NOMO-1 treated with dmso at 0.1 percent for 144 hours (cell line): ENCODE results near the gene NSG2.
"Not testable (repeated sequence)": the region's sequence is repeated elsewhere in the genome, so short reads cannot be mapped to it uniquely, and the experiment has no call there.

ENCODE experiments used
- DNase-seq: peaks from one replicate; lab custom pipeline; 2025; ENCODE audit not compliant: unreplicated experiment; lab: John Stamatoyannopoulos, UW

NSG2 gene

DNA sequence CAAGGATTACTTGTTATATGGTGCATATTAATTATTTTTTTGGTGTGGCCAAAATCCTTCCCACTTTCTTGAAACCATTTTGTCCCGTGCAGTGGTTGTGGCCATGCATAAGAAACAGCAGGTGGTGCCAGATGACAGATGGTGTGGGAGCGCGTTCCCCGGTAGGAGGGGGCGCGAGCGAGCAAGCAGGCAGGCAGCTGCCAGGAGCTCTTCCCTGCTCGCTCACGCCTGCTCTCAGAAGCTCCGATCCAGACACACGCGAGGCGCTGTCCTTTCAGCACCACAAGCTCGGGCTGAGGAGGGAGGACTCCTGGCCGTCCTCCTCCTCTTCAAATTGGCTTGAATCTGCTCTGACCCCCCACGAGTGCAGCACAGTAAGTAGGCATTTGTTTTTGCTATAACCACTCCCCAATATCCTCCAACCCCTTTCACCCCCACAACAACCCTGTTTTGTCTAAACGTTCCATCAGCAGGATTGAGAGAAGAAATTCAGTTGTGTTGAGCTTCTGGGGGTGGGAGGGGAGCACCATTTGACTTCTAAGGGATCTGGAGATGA lies at the start of gene NSG2:
Gene NSG2, plus strand, starts transcription at position 237 of the 556 bp plus-strand sequence. CDS start 1,050 bp downstream, outside the sequence.
- DNase-seq, result peak; percentile 60

DNA sequence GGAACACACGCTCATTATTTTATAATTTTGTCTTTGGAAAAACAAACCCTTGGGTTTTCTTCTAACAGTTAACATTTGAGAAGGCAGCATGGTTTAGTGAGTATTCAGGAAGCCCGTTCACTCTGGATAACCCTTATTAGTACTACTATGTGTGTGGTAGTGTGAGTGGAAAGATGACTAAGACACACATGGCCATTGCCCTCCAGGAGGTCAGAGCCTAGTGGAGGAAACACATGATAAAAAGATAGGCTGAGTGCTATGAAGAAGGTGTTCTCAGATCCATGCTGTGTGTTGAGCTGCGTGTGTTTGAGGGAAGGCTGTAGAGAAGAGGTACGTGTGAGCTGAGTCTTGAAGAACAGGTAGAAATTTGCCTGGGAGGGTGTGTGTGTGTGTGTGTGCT lies 48.2 kb upstream of the NSG2 start:
- no peak for DNase-seq

DNA sequence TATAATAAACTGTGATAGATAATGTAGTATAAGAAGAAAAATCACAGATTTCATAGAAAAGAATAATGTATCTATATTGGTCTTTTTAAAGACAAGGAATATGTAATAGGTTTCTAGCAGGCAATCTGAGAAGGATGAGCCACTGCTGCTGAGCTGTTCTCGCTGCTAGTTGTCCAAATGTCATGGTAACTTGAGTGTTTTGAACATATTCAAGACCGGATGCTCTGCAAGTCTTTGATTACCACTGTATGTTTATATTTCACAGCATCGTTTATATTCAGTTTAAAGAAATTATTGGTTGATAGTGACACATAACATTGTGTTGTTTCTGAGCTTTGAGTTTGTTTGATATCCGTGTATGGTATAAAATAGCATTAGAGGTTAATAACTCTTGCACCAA lies 47.0 kb upstream of the NSG2 start:
- no peak for DNase-seq

DNA sequence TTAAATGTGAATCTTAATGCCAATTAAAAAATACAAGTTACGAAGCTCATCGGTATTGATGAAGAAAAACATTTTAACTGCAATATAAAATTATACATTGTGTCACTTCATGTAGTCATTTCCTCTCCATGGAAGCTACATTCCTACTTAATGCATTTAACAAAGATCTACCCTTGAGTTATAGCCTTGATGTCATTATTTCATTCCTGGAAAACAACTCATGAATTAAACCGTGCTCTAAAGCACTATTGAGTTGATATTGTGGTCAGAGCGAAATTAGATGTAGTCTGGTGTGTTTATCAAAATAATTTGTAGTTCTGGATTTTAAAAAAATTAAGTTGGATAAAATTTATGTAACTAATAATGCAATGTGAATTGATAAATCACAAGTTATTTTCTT lies 45.4 kb upstream of the NSG2 start:
- no peak for DNase-seq

DNA sequence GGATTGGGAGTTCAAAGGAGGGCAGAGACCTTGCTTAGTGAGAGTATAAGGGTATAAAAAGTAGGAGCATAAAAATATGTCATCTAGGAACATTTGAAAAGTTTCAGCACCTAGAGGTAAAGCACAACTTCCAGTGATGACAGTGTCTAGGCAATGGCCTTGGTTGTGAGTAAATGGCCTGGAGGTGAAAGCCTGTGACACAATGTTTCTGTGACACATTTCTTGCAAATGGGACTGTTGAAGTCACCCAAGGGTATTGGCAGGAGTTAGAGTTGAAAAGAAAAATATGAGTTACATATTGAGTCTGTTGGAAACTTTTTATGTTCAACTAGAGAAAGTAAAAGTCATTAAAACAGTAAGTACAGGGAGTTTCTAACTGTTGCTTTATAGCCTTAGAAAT lies 41.7 kb upstream of the NSG2 start:
- no peak for DNase-seq

DNA sequence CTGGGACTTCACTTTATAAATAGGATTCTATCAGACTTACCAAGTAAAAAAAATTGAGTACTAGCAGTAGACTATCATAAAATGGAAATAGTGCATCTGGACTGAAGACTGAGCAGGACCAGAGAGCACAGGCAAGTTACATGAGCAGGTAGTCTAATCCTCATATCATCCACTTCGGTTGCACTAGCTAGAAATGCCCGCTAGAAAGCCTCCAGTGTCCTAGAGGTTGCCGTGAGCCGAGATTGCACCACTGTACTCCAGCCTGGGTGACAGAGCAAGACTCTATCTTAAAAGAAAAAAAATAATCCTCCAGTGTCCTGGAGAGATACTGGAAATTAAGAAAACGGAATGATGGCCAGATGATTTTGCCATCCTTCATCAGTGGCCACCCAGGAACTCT lies 36.6 kb upstream of the NSG2 start:
- DNase-seq, result no peak

DNA sequence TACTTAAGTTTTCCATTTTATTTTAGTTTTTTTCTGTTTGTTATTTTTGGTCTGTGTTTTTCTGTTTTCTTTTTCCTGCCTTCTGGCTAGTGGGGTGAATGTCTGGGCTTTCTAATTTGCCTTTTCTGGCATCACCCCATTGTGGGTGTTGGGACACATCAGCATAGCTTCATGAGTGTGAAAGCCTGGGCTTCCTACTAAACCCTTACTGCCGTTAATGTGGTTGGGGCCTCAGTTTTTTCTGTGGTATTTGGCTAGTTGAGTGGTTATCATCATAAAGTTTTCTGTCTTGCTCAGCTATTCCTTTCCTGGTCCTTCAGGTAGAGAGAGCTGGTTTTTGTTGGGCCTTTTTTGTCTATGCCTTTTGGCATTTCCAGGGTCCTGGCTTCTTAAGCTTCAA lies 35.1 kb upstream of the NSG2 start:
- DNase-seq, result no peak

DNA sequence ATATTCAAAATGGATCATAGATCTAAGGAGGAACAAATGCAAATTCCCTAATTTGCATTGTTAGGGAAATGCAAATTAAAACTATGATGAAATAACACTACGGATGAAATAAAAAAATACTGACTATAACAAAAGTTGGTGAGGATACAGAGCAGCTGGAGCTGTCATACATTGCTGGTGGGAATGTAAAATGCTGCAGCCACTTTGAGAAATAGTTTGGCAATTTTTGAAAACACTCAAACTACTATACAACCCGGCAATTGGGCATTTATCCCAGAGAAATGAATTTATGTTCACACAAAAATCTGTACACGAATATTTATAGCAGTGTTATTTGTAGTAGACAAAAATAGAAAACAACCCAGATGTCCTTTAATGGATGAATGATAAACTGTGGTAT lies 34.1 kb upstream of the NSG2 start:
- no peak for DNase-seq

DNA sequence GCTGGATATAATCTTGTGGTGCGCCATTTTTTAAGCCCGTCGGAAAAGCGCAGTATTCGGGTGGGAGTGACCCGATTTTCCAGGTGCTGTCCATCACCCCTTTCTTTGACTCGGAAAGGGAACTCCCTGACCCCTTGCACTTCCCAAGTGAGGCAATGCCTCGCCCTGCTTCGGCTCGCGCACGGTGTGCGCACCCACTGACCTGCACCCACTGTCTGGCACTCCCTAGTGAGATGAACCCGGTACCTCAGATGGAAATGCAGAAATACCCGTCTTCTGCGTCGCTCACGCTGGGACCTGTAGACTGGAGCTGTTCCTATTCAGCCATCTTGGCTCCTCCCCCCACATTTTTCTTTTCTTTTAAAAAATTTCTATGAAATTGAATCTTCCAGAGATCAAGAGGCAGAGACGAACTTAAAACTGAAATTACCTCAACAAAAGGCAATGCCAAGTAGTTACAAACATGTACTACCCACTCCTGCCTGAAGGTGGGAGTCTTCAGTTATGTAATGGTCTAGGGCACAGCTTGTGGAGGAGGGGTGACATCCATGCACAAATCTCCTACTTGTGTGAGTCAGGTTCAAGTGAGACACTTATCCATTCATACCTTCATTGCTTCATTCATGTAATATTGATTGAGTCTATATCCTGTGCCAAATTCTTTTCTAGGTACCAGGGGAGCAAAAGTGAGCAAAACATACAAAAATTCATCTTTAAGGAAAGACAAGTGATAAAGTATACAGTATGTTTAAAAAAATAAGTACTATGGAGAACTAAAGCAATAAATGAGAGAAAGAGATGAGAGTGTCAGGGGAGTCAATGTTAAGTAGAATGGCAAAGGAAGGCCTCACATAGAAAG lies 25.2 kb upstream of the NSG2 start:
- not testable (repeated sequence) for DNase-seq

DNA sequence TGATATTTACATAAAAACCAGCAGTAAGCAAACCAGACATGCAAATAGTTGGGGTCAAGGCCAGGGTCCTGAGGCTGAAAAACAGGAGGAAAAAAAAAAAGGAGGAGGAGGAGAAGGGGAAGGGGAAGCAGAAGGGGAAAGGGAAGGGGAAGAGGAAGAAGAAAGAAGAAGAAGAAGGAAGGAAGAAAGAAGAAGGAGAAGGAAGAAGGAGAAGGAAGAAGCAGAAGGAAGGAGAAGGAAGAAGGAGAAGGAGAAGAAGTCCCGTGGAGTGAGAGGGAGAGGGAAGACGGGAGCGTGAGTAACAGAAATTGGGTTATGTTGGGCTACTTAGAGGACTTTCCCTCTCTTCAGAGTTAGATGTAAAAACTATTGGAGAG lies 24.6 kb upstream of the NSG2 start:
- DNase-seq, result no peak

DNA sequence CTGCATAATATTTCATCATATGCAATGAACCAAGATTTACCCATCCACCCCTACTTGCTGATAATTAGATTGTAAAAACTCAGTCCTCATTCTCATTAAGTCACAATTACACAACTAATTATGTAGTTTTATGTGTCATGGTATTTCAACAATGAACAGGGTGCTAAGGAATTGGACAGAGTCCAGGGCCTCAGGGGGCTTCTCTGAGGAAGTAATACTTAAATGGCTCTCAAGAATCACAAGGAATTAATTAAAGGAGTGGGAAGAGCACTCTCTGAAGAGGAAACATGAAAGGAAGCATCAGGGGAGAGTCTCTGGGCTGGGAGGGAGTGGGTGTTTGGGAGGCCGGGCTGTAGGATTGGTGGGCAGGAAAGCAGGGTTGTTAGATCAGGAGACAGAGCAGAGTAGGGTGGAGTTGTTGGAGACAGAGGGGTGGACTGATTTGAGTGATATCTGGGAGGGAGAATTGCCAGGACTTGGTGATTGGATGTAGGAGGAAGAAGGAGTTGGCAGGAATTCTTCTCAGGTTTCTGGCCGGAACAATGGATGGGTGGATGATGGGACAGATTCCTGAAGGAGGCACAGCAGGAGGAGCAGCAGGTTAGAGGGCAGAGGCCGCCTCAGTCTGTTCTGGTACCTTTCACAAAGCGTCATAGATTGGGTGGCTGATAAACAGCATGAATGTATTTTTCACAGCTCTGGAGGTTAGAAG lies 23.0 kb upstream of the NSG2 start:
- no peak for DNase-seq

DNA sequence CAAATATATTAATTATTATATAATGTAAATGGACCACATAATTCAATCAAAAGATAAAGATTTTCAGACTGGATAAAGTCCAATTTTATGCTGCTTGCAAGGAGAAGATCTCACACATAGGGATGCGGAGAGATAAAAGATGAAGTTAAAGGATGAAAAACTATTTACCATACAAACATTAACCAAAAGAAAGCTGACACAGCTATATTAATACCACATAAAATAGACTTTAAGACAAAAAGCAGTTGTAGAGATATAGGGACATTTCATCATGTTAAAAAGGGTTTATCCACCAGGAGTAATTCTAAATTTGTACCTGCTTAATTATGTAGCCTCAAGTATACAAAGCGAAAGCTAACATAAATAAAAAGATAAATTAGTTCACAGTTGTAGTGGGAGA lies 15.2 kb upstream of the NSG2 start:
- no peak for DNase-seq

DNA sequence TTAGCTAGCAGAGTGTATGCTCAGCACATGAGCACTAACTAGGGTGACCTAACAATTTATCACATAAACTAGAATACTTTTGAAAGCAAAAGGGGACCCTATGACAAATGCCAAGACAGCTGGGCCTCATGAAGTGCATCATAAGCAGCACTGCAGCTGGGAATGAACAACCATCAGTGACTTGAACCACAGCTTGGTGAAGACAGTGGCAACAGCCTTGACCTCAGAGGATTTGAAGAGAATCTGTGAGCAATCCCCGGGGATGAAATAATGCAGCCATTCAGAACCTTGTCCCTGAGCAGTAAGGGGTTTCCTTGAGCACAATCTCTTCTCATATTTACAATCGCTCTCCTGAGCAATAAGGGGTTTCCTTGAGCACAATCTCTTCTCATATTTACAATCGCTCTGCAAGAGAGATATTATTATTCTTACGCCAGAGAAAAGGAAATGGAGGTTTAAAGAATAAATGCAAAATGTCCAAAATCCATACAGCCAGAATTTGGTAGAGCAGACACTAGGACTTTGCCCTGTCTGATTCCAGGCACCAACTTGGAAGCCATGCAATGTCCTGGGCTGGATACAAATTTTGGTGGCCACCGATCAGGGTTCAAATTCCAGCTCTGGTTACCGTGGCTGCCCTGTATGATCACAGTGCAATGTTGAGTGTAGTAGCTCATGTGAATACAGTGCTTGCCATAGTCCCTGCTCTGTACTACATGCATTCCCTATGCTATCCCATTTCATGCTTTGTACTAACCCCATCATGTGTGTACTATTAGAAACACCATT lies 846 bp upstream of the NSG2 start:
- no peak for DNase-seq

DNA sequence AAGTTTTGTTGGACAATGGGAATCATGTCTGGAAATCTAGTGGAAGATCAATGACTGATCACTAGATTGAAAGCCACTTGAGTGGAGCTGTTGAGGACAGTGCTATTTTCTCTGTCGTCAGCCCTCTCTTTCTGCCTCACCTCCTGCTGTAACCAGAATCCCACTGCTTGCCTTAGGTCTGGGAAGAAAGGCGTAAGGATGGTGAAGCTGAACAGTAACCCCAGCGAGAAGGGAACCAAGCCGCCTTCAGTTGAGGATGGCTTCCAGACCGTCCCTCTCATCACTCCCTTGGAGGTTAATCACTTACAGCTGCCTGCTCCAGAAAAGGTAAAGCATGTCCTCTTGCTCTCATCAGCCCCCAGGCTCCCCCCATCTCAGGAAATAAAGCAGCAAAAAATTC lies 1.1 kb downstream of the NSG2 start:
- no peak for DNase-seq

DNA sequence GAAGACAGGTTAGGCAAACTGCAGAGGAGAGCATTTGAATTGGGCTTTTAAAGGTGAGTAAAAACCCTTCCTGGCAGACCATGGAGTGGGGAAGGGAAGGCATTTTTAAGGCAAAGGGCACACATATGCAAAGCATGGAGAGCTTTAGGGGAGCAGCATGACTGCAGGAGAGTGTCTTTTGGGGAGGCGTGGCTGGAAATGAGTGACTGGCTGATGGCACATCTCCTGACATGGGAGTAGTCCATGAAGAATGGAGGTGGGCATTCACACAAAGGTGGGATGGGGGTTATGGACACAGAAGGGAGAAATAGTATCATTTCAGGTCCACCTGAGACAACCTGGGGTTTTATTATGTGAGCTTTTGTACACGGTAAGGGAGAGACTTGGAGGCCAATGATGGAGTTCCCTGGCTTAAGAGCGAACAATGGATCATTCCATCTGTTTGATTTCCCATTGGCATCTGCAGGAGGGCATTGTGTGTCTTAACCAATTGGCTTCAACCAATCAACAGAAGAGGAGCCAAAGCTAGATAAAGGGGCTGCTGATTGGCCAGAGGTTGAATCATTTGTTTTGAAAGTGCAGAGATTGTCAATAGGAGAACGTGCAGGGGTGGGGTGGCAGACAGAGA lies 2.1 kb downstream of the NSG2 start:
- no peak for DNase-seq

DNA sequence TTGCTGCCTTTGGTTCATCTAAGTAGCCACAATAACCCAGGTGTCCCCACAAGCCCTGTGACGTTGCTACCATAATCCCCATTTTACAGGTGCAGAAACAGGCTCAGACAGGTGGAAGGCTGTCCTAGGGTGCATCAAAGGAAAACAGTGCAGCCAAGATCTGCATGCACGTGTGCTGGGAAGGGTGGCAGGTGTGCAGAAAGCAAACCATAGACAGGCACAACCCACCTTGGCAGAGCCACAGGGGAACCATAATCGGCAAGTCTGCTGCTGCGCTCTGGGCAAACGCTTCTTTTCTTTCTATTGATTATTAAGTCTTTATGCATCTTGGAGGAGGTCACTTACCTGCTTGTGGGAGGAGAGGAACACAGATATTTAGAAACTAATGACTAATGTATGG lies 7.1 kb downstream of the NSG2 start:
- DNase-seq, result no peak

DNA sequence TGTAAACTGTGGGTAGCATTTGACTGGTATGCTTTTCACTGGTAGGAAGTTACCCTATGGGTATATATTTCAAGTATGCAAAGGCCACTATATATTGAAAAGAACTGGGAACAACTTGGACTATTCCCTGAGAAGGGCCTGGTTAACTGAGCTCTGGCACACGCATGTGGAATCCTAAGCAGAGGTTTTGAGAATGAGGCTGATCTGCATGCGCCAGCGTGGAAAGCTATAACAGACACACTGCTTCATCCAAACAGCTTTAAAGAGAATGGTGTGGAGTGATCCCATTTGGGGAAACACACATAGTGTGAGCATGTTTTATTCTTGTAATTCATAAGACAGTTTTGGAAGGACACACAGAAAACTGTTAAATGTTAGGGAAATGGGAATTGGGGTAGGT lies 8.4 kb downstream of the NSG2 start:
- DNase-seq, result no peak

DNA sequence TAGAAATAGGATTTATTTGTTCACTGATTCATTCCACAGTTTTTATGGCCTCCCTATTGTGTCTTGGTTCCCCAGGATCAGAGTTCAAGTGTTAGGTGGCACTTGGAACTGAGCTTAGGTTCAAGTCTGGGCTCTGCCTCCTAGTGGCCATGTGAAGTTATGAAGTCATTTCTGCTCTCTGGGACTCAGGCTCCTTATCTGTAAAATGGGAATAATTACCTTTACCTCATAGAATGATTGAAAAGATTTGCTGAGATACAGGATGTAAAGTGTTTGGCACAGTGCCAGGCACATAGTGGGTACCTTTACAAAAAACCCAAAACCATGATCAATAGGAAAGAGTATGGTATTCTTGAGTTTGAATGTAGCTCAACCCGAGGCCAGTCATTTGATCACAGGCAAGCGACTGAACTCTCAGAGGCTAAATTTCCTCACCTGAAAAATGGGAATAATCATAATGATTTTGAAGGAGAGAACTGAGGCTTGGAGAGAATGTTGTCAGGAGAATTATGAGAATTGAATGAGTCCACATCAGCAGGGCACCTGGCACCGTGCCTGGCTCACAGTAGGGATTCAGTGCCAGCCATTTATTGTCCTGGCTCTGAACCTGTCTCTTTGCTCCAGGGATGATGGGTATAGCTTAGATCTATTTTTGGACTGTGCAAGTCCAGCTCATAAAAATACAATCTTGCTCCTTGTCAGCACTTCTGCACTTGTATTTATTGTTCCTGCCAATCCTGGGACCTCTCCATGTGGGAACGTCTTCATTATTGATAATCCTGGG lies 10.8 kb downstream of the NSG2 start:
- no peak for DNase-seq

DNA sequence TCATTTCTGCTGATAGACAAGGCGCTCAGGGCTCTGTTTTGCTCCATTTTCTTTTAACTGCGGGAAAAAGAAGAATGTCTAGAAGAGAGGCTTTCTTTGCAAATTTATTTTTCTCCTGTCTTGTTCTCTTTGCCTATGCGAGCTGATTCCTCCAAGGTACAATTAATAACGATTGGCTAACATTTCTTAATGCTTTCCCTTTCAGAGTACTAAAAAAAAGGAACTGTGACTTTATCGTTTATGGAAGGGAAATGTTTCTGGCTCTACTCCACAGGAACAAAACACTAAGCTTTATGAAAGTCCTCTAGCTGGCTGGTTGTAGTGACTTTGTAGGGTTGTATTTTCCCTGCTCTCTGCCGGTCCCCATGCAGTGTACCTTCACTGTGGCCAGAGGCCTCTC lies 11.7 kb downstream of the NSG2 start:
- no peak for DNase-seq

DNA sequence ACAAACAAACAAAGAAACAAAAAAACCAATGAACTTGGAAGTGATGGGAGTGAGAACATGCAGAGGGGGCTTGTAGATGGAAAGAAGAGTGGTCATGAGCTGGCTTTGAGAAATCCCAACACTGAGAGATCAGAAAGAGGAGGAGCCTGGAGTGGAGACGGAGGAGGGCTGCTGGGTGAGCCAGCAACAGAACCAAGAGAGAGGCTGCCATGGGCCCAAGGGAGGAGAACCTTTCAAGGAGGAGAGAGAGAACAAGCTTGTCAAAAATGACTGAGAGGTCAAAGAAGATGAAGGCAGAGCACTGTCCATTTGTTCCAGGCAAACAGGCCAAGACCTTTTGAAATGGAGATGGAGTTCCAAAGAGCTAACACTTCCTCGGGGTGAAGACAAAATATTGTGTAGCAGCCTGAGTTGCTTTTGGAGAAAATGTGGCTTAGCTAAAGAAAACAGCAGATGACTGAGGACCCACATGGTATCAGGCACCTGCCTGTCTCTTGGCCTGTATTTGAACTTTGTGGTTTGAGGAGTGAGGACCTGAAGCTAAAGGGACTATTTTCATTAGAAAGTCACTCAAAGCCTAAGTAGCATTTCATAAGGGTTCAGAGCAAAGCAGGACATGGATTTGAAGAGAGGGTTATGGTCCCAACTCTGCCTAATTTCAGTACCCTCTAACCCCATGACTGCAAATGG lies 13.1 kb downstream of the NSG2 start:
- DNase-seq, result no peak
